Activated naive CD8-positive, alpha-beta T cell (primary cell): ENCODE data around the gene USP4.
"Not testable (repeated sequence)": the region's sequence is repeated elsewhere in the genome, so short reads cannot be mapped to it uniquely, and the experiment has no call there.

Source experiments
- H3K27ac Mint-ChIP-seq: one replicate; pipeline ENCODE4 v1.8.0; 2021; ENCODE audit warnings: mixed read lengths
- H3K27me3 Mint-ChIP-seq: one replicate; pipeline ENCODE4 v1.8.0; 2021; ENCODE audit warnings: mixed read lengths
- H3K36me3 Mint-ChIP-seq: one replicate; pipeline ENCODE4 v1.8.0; 2021; ENCODE audit warnings: mixed read lengths
- H3K4me1 Mint-ChIP-seq: one replicate; pipeline ENCODE4 v1.8.0; 2021; ENCODE audit warnings: low read depth, mixed read lengths
- H3K4me3 Mint-ChIP-seq: one replicate; pipeline ENCODE4 v1.8.0; 2021; ENCODE audit warnings: mild to moderate bottlenecking, mixed read lengths
- H3K9me3 Mint-ChIP-seq: one replicate; pipeline ENCODE4 v1.8.0; 2021; ENCODE audit warnings: low read depth, mixed read lengths

USP4 gene

DNA sequence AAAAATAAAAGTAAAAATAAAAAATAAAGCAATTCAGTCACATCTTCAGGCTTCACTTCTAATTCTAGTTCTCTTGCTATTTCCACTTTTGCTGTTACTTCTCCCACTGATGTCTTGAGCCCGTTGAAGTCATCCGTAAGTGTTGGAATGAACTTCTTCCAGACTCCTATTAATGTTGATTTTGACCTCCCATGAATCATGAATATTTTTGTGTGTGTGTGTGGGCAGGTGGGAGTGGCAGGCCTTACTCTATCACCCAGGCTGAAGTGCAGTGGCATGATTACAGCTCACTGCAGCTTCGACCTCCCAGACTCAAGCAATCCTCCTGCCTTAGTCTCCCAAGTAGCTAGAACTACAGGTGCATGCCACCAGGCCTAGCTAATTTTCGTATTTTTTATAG is 10.7 kb downstream of the USP4 start:
- peaks cover 12% of the 10 kb centered on the region for H3K36me3 Mint-ChIP-seq
- H3K9me3 Mint-ChIP-seq = no peaks in the 10 kb centered on the region
- H3K4me1 Mint-ChIP-seq = peaks cover 25% of the 10 kb centered on the region
- no peaks in the 10 kb centered on the region for H3K27me3 Mint-ChIP-seq
- no peak overlapping the region for H3K4me3 Mint-ChIP-seq
- peak overlapping the region; percentile 5 for H3K27ac Mint-ChIP-seq

GRCh38 chr3:49328350-49328749 is 11.5 kb downstream of the USP4 start:
- H3K27ac Mint-ChIP-seq, H3K4me3 Mint-ChIP-seq, H3K9me3 Mint-ChIP-seq, H3K36me3 Mint-ChIP-seq, H3K27me3 Mint-ChIP-seq: not testable (repeated sequence)
- peaks cover 20% of the 10 kb centered on the region for H3K4me1 Mint-ChIP-seq

GRCh38 chr3:49327485-49327884 is 12.4 kb downstream of the USP4 start:
- H3K4me1 Mint-ChIP-seq = peaks cover 15% of the 10 kb centered on the region
- H3K27ac Mint-ChIP-seq = no peak overlapping the region
- no peaks in the 10 kb centered on the region for H3K27me3 Mint-ChIP-seq
- no peak overlapping the region for H3K4me3 Mint-ChIP-seq
- peaks cover 8% of the 10 kb centered on the region for H3K36me3 Mint-ChIP-seq
- H3K9me3 Mint-ChIP-seq = no peaks in the 10 kb centered on the region

- H3K4me1 Mint-ChIP-seq = peaks cover 14% of the 10 kb centered on the region
- no peak overlapping the region for H3K27ac Mint-ChIP-seq
- peaks cover 8% of the 10 kb centered on the region for H3K36me3 Mint-ChIP-seq
- no peak overlapping the region for H3K4me3 Mint-ChIP-seq
- no peaks in the 10 kb centered on the region for H3K9me3 Mint-ChIP-seq
- H3K27me3 Mint-ChIP-seq = no peaks in the 10 kb centered on the region
Observed at GRCh38 chr3:49324768-49325167, 15.1 kb downstream of the USP4 start.

DNA sequence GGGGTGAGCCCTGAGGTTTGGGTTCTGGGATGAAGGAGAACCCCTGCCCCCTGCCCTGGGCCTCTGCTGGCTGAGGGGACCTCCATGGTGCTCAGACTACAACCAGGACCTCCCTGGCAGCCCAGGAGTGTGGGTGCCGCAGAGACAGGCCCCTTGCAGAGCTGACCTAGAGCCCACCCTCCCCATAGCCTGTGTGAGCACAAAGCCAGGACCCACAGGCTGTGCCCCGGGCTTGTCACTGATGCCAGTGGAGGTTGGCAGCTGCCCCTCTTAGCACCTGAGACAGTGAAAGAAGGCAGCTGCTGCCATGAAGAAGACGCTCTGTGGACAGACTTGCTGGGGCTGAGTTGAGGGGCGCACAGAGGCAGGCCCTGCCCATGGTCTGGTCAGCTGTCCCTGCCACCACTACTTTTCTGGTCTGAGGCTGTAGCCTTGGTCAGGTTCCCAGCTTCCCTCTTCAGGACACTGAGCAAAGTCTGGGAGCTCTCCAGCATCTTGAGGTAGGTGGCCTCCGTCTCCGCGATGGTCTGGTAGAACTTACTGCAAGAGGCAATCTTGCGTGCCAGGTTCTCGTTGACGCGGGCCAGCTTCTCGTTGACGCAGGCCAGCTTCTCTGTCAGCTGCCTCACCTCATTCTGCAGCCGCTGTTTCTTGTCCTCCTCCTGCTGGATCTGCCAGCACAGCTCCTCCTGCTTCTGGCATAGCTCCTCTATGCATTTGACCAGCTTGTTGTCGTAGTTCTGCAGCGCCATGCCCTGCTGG is 23.0 kb downstream of the USP4 start:
- Mint-ChIP-seq H3K36me3 (peaks cover 3% of the 10 kb centered on the region), H3K27ac (no peak overlapping the region), H3K4me3 (no peak overlapping the region), H3K4me1 (peaks cover 7% of the 10 kb centered on the region), H3K9me3 (no peaks in the 10 kb centered on the region), H3K27me3 (no peaks in the 10 kb centered on the region)

DNA sequence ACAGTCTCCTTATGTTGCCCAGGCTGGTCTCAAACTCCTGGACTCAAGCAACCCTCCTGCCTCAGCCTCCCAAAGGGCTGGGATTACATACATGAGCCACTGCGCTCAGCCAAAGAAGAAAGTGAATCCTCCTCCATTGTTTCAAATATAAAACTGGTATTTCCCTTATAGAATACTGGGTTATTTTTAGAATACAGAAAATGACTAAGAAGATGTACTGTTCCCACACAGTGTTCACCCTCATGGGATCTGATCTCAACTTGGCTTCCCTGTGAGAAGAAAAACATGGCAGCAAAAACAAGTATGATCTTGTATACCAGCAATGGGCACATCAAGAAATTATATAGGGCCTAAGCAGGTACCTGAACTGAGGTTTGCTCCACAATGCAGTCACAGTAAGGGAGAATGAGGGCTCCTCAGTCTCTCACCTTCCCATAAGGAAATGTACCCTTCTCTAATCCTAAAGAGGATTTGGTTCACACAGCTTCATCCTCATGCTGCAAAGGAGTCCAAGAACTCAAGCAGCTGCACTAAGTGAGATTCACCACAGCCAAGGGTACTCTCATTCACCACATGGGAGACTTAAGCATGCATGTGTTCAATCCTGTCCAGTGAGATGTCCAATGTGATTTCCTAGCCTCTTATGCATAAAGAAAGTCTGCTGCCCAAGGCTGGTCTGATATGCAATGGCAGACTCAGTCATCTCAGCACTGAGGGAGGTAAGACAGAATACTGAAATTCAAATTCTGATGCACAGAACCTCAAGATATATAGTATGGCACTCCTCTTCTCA is 25.8 kb downstream of the USP4 start:
- peaks cover 7% of the 10 kb centered on the region for H3K4me1 Mint-ChIP-seq

GRCh38 chr3:49311283-49311682 is 28.6 kb downstream of the USP4 start:
- H3K9me3 Mint-ChIP-seq = no peaks in the 10 kb centered on the region
- H3K4me1 Mint-ChIP-seq = peaks cover 9% of the 10 kb centered on the region
- no peaks in the 10 kb centered on the region for H3K27me3 Mint-ChIP-seq
- no peak overlapping the region for H3K4me3 Mint-ChIP-seq
- H3K36me3 Mint-ChIP-seq = no peaks in the 10 kb centered on the region
- H3K27ac Mint-ChIP-seq = peak overlapping the region; percentile 43

More for the DNA sequence above, 25.8 kb downstream of the USP4 start:
- Mint-ChIP-seq H3K27me3 (no peaks in the 10 kb centered on the region), H3K27ac (peak overlapping the region; percentile 61), H3K36me3 (peaks cover 3% of the 10 kb centered on the region), H3K4me3 (no peak overlapping the region), H3K9me3 (no peaks in the 10 kb centered on the region)

DNA sequence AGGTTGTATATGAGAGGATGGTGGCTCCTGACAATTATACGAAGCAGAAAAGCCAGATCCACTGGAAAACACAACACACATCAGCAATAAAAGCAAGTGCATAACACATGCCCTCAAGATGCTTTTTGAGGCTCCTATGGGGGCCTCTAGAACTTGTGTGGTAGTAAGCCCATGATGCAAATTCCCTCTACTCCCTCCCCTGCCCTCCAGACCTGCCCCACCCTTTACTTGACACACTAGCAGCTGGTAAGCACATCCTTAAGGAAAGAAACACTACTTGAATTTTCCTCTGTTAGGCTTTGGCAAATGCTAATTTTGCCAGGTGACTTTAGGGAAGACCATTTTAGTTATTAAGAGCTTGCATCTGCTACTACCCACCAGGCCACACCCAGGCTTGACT is 29.2 kb downstream of the USP4 start:
- Mint-ChIP-seq H3K27me3 (no peaks in the 10 kb centered on the region), H3K27ac (no peak overlapping the region), H3K9me3 (no peaks in the 10 kb centered on the region), H3K4me3 (no peak overlapping the region), H3K4me1 (peaks cover 9% of the 10 kb centered on the region), H3K36me3 (no peaks in the 10 kb centered on the region)

GRCh38 chr3:49305608-49306007 is 34.2 kb downstream of the USP4 start:
- no peaks in the 10 kb centered on the region for H3K27me3 Mint-ChIP-seq
- H3K4me3 Mint-ChIP-seq = no peak overlapping the region
- no peaks in the 10 kb centered on the region for H3K9me3 Mint-ChIP-seq
- H3K36me3 Mint-ChIP-seq = no peaks in the 10 kb centered on the region
- H3K27ac Mint-ChIP-seq = no peak overlapping the region
- H3K4me1 Mint-ChIP-seq = peaks cover 2% of the 10 kb centered on the region

DNA sequence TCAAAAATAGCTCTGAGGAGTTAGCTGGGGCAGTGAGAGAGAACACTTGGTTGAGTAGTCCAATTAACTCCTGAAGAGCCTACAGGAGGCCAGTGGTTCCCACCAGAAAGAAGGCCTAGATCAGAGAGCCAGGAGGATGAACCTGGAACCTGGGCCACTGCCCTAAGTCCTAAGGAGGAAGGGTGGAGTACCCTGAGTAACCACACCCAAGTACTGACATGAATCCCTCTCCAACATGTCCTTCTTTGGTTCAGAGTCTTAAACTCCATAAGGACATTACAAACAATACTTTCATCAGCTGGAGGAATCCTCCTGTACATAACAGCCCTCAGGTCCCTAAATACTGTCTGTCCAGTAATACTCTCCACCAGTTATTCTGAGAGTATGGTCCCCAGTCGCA is 37.2 kb downstream of the USP4 start:
- Mint-ChIP-seq H3K27me3 (no peaks in the 10 kb centered on the region), H3K27ac (peak overlapping the region; percentile 34), H3K4me3 (no peak overlapping the region), H3K9me3 (no peaks in the 10 kb centered on the region), H3K36me3 (no peaks in the 10 kb centered on the region), H3K4me1 (no peaks in the 10 kb centered on the region)

GRCh38 chr3:49300595-49300994 is 39.3 kb downstream of the USP4 start:
- Mint-ChIP-seq H3K4me3 (no peak overlapping the region), H3K9me3 (no peaks in the 10 kb centered on the region), H3K36me3 (peaks cover 3% of the 10 kb centered on the region), H3K27ac (peak overlapping the region; percentile 59), H3K4me1 (no peaks in the 10 kb centered on the region), H3K27me3 (no peaks in the 10 kb centered on the region)

- H3K36me3 Mint-ChIP-seq = peaks cover 10% of the 10 kb centered on the region
- H3K9me3 Mint-ChIP-seq = no peaks in the 10 kb centered on the region
- H3K27ac Mint-ChIP-seq = no peak overlapping the region
- no peaks in the 10 kb centered on the region for H3K4me1 Mint-ChIP-seq
- no peaks in the 10 kb centered on the region for H3K27me3 Mint-ChIP-seq
- H3K4me3 Mint-ChIP-seq = no peak overlapping the region
Observed at GRCh38 chr3:49298511-49298910, 41.3 kb downstream of the USP4 start.

DNA sequence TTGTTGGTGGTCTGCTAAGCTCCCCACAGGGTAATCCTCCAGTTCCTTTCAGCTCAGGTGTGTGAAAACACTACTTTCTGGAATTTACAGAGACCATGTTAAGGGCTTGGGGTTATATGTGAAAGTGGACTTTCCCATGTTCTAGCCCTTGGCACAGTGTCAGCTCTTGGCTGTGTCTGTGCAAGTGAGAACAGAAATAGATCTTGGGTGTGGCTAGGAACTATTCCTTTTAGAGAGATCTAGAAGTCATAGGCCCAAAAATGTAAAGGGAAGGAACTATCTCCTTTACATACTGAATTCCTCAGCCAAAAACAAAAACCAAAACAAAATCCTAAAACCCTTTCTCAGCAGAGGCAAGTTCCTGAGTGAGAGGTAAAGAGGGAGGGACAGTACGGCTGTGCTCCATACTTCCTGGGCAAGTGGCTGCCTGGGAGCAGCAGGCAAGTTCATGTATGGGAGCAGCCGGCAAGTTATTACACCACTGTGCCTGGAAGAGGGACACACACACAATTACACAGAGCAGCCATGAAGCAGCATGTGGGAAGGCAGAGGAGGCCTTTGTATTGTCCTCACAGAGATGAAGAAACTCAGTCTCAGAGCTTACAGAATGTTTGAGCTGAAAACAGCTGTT is 43.0 kb downstream of the USP4 start:
- H3K4me3 Mint-ChIP-seq = no peak overlapping the region
- peak overlapping the region; percentile 47 for H3K27ac Mint-ChIP-seq
- H3K27me3 Mint-ChIP-seq = no peaks in the 10 kb centered on the region

GRCh38 chr3:49295489-49296058 is 44.3 kb downstream of the USP4 start:
- Mint-ChIP-seq H3K9me3 (no peaks in the 10 kb centered on the region), H3K36me3 (peaks cover 10% of the 10 kb centered on the region), H3K27ac (no peak overlapping the region), H3K4me3 (no peak overlapping the region), H3K27me3 (no peaks in the 10 kb centered on the region), H3K4me1 (no peaks in the 10 kb centered on the region)

More for the DNA sequence above, 43.0 kb downstream of the USP4 start:
- Mint-ChIP-seq H3K36me3 (peaks cover 10% of the 10 kb centered on the region), H3K4me1 (no peaks in the 10 kb centered on the region), H3K9me3 (no peaks in the 10 kb centered on the region)

DNA sequence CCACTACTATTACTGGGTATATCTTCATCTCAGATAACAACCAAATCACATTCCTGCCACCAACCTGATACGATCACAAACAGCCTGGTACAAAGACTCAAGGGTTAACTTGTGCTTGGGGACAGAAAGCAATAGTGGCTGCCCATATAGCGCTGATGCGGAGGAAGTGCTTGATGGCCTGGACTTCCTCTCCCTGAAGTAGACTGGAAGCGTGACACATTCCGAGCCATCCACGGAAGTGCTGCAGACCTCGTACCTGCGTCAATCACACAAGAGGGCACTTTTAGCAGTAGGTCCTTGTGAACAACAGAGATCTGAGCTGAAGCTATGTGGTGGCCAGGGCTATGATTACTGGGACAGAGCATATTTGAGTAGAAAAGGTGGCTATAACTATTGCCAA is 45.5 kb downstream of the USP4 start:
- Mint-ChIP-seq H3K4me3 (no peak overlapping the region), H3K27ac (no peak overlapping the region), H3K27me3 (no peaks in the 10 kb centered on the region), H3K36me3 (peaks cover 10% of the 10 kb centered on the region), H3K9me3 (no peaks in the 10 kb centered on the region), H3K4me1 (no peaks in the 10 kb centered on the region)
